ENCODE results near the gene HBP1. TPM values are rescaled to one million over a fixed set of nuclear protein-coding genes. Genes with fewer than 3 reads are reported as not detected.

The HBP1 gene
- total RNA-seq, 2 experiments from 2014 or later = 41.8 to 42.2 TPM

GRCh38 chr7:107158028-107158427, 10.8 kb upstream of the HBP1 start:
- no peak for DNase-seq
- H3K4me1 Mint-ChIP-seq (ENCODE audit: low read depth) = no peaks in the 10 kb centered on the region
- no peak overlapping the region for H3K27ac Mint-ChIP-seq
- no peak overlapping the region for H3K4me3 Mint-ChIP-seq
- no peaks in the 10 kb centered on the region for H3K27me3 Mint-ChIP-seq (ENCODE audit: low read depth)
- H3K36me3 Mint-ChIP-seq (ENCODE audit: low read depth) = no peaks in the 10 kb centered on the region
- intact Hi-C loops (cut with micrococcal nuclease) = loop anchor here (10.0 kb wide), 1 partner anchor 613 kb away; no protein-coding TSS in a partner anchor
- H3K9me3 Mint-ChIP-seq = no peaks in the 10 kb centered on the region
- CTCF ChIA-PET = interaction anchor here (0.6 kb wide), 1 partner anchor 539 kb away, joined by 3 read pairs; no protein-coding TSS in a partner anchor

GRCh38 chr7:107160389-107160788, 8.4 kb upstream of the HBP1 start:
- H3K9me3 Mint-ChIP-seq = no peaks in the 10 kb centered on the region
- DNase-seq = no peak
- CTCF ChIA-PET = no interaction called here
- no peak overlapping the region for H3K27ac Mint-ChIP-seq
- no peaks in the 10 kb centered on the region for H3K27me3 Mint-ChIP-seq (ENCODE audit: low read depth)
- H3K4me3 Mint-ChIP-seq = no peak overlapping the region
- intact Hi-C loops (cut with micrococcal nuclease) = no loop called here
- H3K36me3 Mint-ChIP-seq (ENCODE audit: low read depth) = no peaks in the 10 kb centered on the region
- H3K4me1 Mint-ChIP-seq (ENCODE audit: low read depth) = no peaks in the 10 kb centered on the region

- intact Hi-C loops (cut with micrococcal nuclease) = no loop called here
- no peaks in the 10 kb centered on the region for H3K4me1 Mint-ChIP-seq (ENCODE audit: low read depth)
- H3K36me3 Mint-ChIP-seq (ENCODE audit: low read depth) = no peaks in the 10 kb centered on the region
- DNase-seq = no peak
- H3K27ac Mint-ChIP-seq = no peak overlapping the region
- no peaks in the 10 kb centered on the region for H3K9me3 Mint-ChIP-seq
- no peaks in the 10 kb centered on the region for H3K27me3 Mint-ChIP-seq (ENCODE audit: low read depth)
- H3K4me3 Mint-ChIP-seq = no peak overlapping the region
- CTCF ChIA-PET = interaction anchor here (1.3 to 2.5 kb wide), 3 partner anchors 9 to 14 kb away, joined by 3 to 6 read pairs (median 5); no protein-coding TSS in a partner anchor
Measured at GRCh38 chr7:107161415-107161814, 7.4 kb upstream of the HBP1 start.

- H3K4me1 Mint-ChIP-seq (ENCODE audit: low read depth) = peaks cover 2% of the 10 kb centered on the region
- H3K9me3 Mint-ChIP-seq = no peaks in the 10 kb centered on the region
- no peak overlapping the region for H3K27ac Mint-ChIP-seq
- no peaks in the 10 kb centered on the region for H3K36me3 Mint-ChIP-seq (ENCODE audit: low read depth)
- H3K27me3 Mint-ChIP-seq (ENCODE audit: low read depth) = no peaks in the 10 kb centered on the region
- H3K4me3 Mint-ChIP-seq = no peak overlapping the region
- CTCF ChIA-PET = interaction anchor here (0.7 to 2.5 kb wide), 4 partner anchors 10 to 60 kb away, joined by 3 to 6 read pairs (median 4); no protein-coding TSS in a partner anchor
- intact Hi-C loops (cut with micrococcal nuclease) = no loop called here
- DNase-seq = no peak
Measured at GRCh38 chr7:107162475-107162874, 6.3 kb upstream of the HBP1 start.

GRCh38 chr7:107164092-107164491, 4.7 kb upstream of the HBP1 start:
- H3K36me3 Mint-ChIP-seq (ENCODE audit: low read depth) = peaks cover 1% of the 10 kb centered on the region
- H3K9me3 Mint-ChIP-seq = no peaks in the 10 kb centered on the region
- intact Hi-C loops (cut with micrococcal nuclease) = no loop called here
- CTCF ChIA-PET = interaction anchor here (0.7 to 1.6 kb wide), 4 partner anchors 14 to 579 kb away, joined by 3 to 7 read pairs (median 3); no protein-coding TSS in a partner anchor
- no peak overlapping the region for H3K4me3 Mint-ChIP-seq
- no peak for DNase-seq
- H3K27ac Mint-ChIP-seq = no peak overlapping the region
- peaks cover 3% of the 10 kb centered on the region for H3K4me1 Mint-ChIP-seq (ENCODE audit: low read depth)
- H3K27me3 Mint-ChIP-seq (ENCODE audit: low read depth) = no peaks in the 10 kb centered on the region

GRCh38 chr7:107165341-107165740, 3.5 kb upstream of the HBP1 start:
- peaks cover 3% of the 10 kb centered on the region for H3K4me1 Mint-ChIP-seq (ENCODE audit: low read depth)
- intact Hi-C loops (cut with micrococcal nuclease) = loop anchor here (5.0 kb wide), 2 partner anchors 738 to 1053 kb away; partner anchors contain the start of gene SYPL1
- CTCF ChIA-PET = interaction anchor here (0.6 to 1.6 kb wide), 3 partner anchors 18 to 578 kb away, joined by 3 to 7 read pairs (median 4); no protein-coding TSS in a partner anchor
- DNase-seq = no peak
- no peaks in the 10 kb centered on the region for H3K9me3 Mint-ChIP-seq
- no peaks in the 10 kb centered on the region for H3K27me3 Mint-ChIP-seq (ENCODE audit: low read depth)
- H3K4me3 Mint-ChIP-seq = no peak overlapping the region
- H3K27ac Mint-ChIP-seq = no peak overlapping the region
- peaks cover 1% of the 10 kb centered on the region for H3K36me3 Mint-ChIP-seq (ENCODE audit: low read depth)

GRCh38 chr7:107166736-107167426, 1.9 kb upstream of the HBP1 start:
- H3K27me3 Mint-ChIP-seq (ENCODE audit: low read depth) = no peaks in the 10 kb centered on the region
- no peaks in the 10 kb centered on the region for H3K9me3 Mint-ChIP-seq
- peak overlapping the region; percentile 97 for H3K4me3 Mint-ChIP-seq
- H3K27ac Mint-ChIP-seq = peak overlapping the region; percentile 99
- no peak for DNase-seq
- intact Hi-C loops (cut with micrococcal nuclease) = loop anchor here (1.0 to 5.0 kb wide), 3 partner anchors 740 to 1096 kb away; partner anchors contain the start of gene SYPL1
- peaks cover 1% of the 10 kb centered on the region for H3K36me3 Mint-ChIP-seq (ENCODE audit: low read depth)
- CTCF ChIA-PET = interaction anchor here (0.7 to 3.5 kb wide), 3 partner anchors 15 to 18 kb away, joined by 3 to 15 read pairs (median 4); no protein-coding TSS in a partner anchor
- peaks cover 11% of the 10 kb centered on the region for H3K4me1 Mint-ChIP-seq (ENCODE audit: low read depth)

GRCh38 chr7:107167483-107168232, 1.1 kb upstream of the HBP1 start:
- H3K4me3 Mint-ChIP-seq = peak overlapping the region; percentile 97
- intact Hi-C loops (cut with micrococcal nuclease) = loop anchor here (1.0 to 5.0 kb wide), 16 partner anchors 13 to 1491 kb away; partner anchors contain the start of genes CCDC71L, COG5, DLD and DNAJB9
- no peaks in the 10 kb centered on the region for H3K9me3 Mint-ChIP-seq
- peak; percentile 86 for DNase-seq
- peaks cover 1% of the 10 kb centered on the region for H3K36me3 Mint-ChIP-seq (ENCODE audit: low read depth)
- CTCF ChIA-PET = interaction anchor here (0.7 to 3.5 kb wide), 7 partner anchors 16 to 301 kb away, joined by 3 to 15 read pairs (median 4); no protein-coding TSS in a partner anchor
- H3K4me1 Mint-ChIP-seq (ENCODE audit: low read depth) = peaks cover 15% of the 10 kb centered on the region
- no peaks in the 10 kb centered on the region for H3K27me3 Mint-ChIP-seq (ENCODE audit: low read depth)
- H3K27ac Mint-ChIP-seq = peak overlapping the region; percentile 99

- no peaks in the 10 kb centered on the region for H3K9me3 Mint-ChIP-seq
- peak overlapping the region; percentile 99 for H3K27ac Mint-ChIP-seq
- CTCF ChIA-PET = interaction anchor here (0.7 to 3.5 kb wide), 9 partner anchors 10 to 303 kb away, joined by 3 to 15 read pairs (median 5); no protein-coding TSS in a partner anchor
- H3K4me1 Mint-ChIP-seq (ENCODE audit: low read depth) = peaks cover 32% of the 10 kb centered on the region
- intact Hi-C loops (cut with micrococcal nuclease) = loop anchor here (1.0 to 10.0 kb wide), 8 partner anchors 43 to 1493 kb away; partner anchors contain the start of genes DNAJB9, SYPL1 and THAP5
- peak overlapping the region; percentile 97 for H3K4me3 Mint-ChIP-seq
- H3K36me3 Mint-ChIP-seq (ENCODE audit: low read depth) = peaks cover 1% of the 10 kb centered on the region
- peak; percentile 95 for DNase-seq
- no peaks in the 10 kb centered on the region for H3K27me3 Mint-ChIP-seq (ENCODE audit: low read depth)
Measured at GRCh38 chr7:107169120-107170050, 582 bp downstream of the HBP1 start.

GRCh38 chr7:107170051-107170915, 1.5 kb downstream of the HBP1 start:
- Mint-ChIP-seq H3K9me3 (no peaks in the 10 kb centered on the region), H3K4me1 (ENCODE audit: low read depth) (peaks cover 40% of the 10 kb centered on the region), H3K27ac (peak overlapping the region; percentile 99), H3K36me3 (ENCODE audit: low read depth) (peaks cover 1% of the 10 kb centered on the region), H3K27me3 (ENCODE audit: low read depth) (no peaks in the 10 kb centered on the region), H3K4me3 (peak overlapping the region; percentile 97)
- intact Hi-C loops (cut with micrococcal nuclease) = loop anchor here (10.0 kb wide), 1 partner anchor 645 kb away; no protein-coding TSS in a partner anchor
- CTCF ChIA-PET = interaction anchor here (0.7 to 3.5 kb wide), 5 partner anchors 9 to 25 kb away, joined by 3 to 15 read pairs (median 5); no protein-coding TSS in a partner anchor
- no peak for DNase-seq
